ENCODE measurements around the gene SMIM3. TPM values are rescaled to one million over a fixed set of nuclear protein-coding genes. Genes with fewer than 3 reads are reported as not detected.

The SMIM3 gene
- total and polyA plus RNA-seq, 2 of the 13 experiments (the other 11 are each of a cell fraction or from before 2014, with no cell fraction given), result 11.6 to 96.7 TPM

- TF ChIP-seq ZNF776 (CRISPR knock-in tag; IDR thresholded peaks at IDR 0.05) (peak; percentile 47; the same call in 1 of the 2 replicates), SALL2 (CRISPR knock-in tag; IDR thresholded peaks at IDR 0.05) (peak; percentile 41; the same call in 1 of the 2 replicates), ZNF782 (CRISPR knock-in tag; IDR thresholded peaks at IDR 0.05; ENCODE audit: borderline replicate concordance) (peak; percentile 52; the same call in 1 of the 2 replicates), ZNF746 (CRISPR knock-in tag; IDR thresholded peaks at IDR 0.05) (no peak), HMG20A (CRISPR knock-in tag; IDR thresholded peaks at IDR 0.05; ENCODE audit: borderline replicate concordance) (no peak), HNF4A (CRISPR knock-in tag; IDR thresholded peaks at IDR 0.05) (peak; percentile 3; the same call in 1 of the 2 replicates), ZFP90 (CRISPR knock-in tag; IDR thresholded peaks at IDR 0.05; ENCODE audit: borderline replicate concordance) (peak; percentile 3; the same call in 1 of the 2 replicates), RBFOX2 (IDR thresholded peaks at IDR 0.05; ENCODE audit: low read depth, low read length) (peak; percentile 93), KDM5A (IDR thresholded peaks at IDR 0.05; ENCODE audit: borderline replicate concordance, low read length) (peak; percentile 58; the same call in 1 of the 2 replicates), POLR2AphosphoS5 (IDR thresholded peaks at IDR 0.05; ENCODE audit: low read depth, low read length) (peak; percentile 54), SOX13 (IDR thresholded peaks at IDR 0.05) (no peak), SOX13 (CRISPR knock-in tag; conservative IDR thresholded peaks at IDR 0.05 in 1 of 2, IDR thresholded peaks at IDR 0.05 in 1 of 2) (peak in 1 of 2 experiments; percentile 23; a peak in 1 of 4 replicates), ZNF780A (CRISPR knock-in tag; IDR thresholded peaks at IDR 0.05) (no peak), FOXK1 (CRISPR knock-in tag; IDR thresholded peaks at IDR 0.05; ENCODE audit: borderline replicate concordance, low read depth) (no peak; the same call in 1 of the 2 replicates), ZSCAN20 (CRISPR knock-in tag; IDR thresholded peaks at IDR 0.05; ENCODE audit: borderline replicate concordance) (0 out of 2 replicates have a peak, but pooled peaks have one; percentile 52), TFDP1 (CRISPR knock-in tag; IDR thresholded peaks at IDR 0.05; ENCODE audit: borderline replicate concordance) (peak; percentile 68; the same call in 1 of the 2 replicates), RXRB (CRISPR knock-in tag; IDR thresholded peaks at IDR 0.05; ENCODE audit: borderline replicate concordance) (peak; percentile 60; the same call in 1 of the 2 replicates), STAT5B (CRISPR knock-in tag; IDR thresholded peaks at IDR 0.05) (no peak), FOXP1 (IDR thresholded peaks at IDR 0.05) (no peak), FOXP1 (CRISPR knock-in tag; IDR thresholded peaks at IDR 0.05) (0 out of 2 replicates have a peak, but pooled peaks have one; percentile 8), ZZZ3 (CRISPR knock-in tag; IDR thresholded peaks at IDR 0.05; ENCODE audit: borderline replicate concordance) (no peak)
These were observed at the start of gene SMIM3 (continued) for GRCh38 chr5:150778517-150779396.

Measured in HepG2 (cell line).